Type B pancreatic cell (in vitro differentiated cells): Measurements from ENCODE around the gene XPR1. TPM values are rescaled to one million over a fixed set of nuclear protein-coding genes. Genes with fewer than 3 reads are reported as not detected.
"Not testable (repeated sequence)": the region's sequence is repeated elsewhere in the genome, so short reads cannot be mapped to it uniquely, and the experiment has no call there.

Experiments used
- DNase-seq: peaks from one replicate; pipeline ENCODE4 v3.0.0; 2021; ENCODE audit warnings: mixed read lengths; ENCODE audit not compliant: unreplicated experiment; ENCODE audit errors: extremely low spot score
- H3K27ac Mint-ChIP-seq: 2 replicates; pipeline ENCODE4 v1.8.0; 2021; ENCODE audit warnings: mild to moderate bottlenecking, mixed read lengths
- H3K27me3 Mint-ChIP-seq: 2 replicates; pipeline ENCODE4 v1.8.0; 2021; ENCODE audit warnings: mixed read lengths
- H3K36me3 Mint-ChIP-seq: 2 replicates; pipeline ENCODE4 v1.8.0; 2021; ENCODE audit warnings: mixed read lengths
- H3K4me1 Mint-ChIP-seq: one replicate; pipeline ENCODE4 v1.8.0; 2021; ENCODE audit warnings: mixed read lengths; ENCODE audit not compliant: unreplicated experiment
- H3K4me3 Mint-ChIP-seq: 2 replicates; pipeline ENCODE4 v1.8.0; 2021; ENCODE audit warnings: mild to moderate bottlenecking, mixed read lengths
- H3K9me3 Mint-ChIP-seq: 2 replicates; pipeline ENCODE4 v1.8.0; 2021; ENCODE audit warnings: mixed read lengths
- CTCF ChIP-seq: fragments of 200-600 bp; sonication (generic); conservative IDR thresholded peaks from 2 replicates; pipeline ENCODE4 v1.5.0; 2021; ENCODE audit warnings: antibody characterized with exemption, mild to moderate bottlenecking
- total RNA-seq: library from RNA; stranded (reverse); gene quantifications from 2 replicates; pipeline ENCODE4 v1.2.1, GENCODE V29; 2021; ENCODE audit warnings: low replicate concordance

XPR1 gene
- total RNA-seq, 1 donor from 2014 or later: 48.5 TPM

- H3K4me1 Mint-ChIP-seq: peaks cover 30% of the 10 kb centered on the region
- no peak for DNase-seq
- H3K27ac Mint-ChIP-seq: no peak overlapping the region
- H3K36me3 Mint-ChIP-seq: peaks cover 12% of the 10 kb centered on the region
- peaks cover 5% of the 10 kb centered on the region for H3K9me3 Mint-ChIP-seq
- no peak for TF ChIP-seq CTCF
- no peaks in the 10 kb centered on the region for H3K27me3 Mint-ChIP-seq
- H3K4me3 Mint-ChIP-seq: no peak overlapping the region
These were observed 12.8 kb downstream of the XPR1 start for GRCh38 chr1:180644526-180645192.

GRCh38 chr1:180645261-180645660, 13.4 kb downstream of the XPR1 start:
- not testable (repeated sequence) for H3K4me3 Mint-ChIP-seq, DNase-seq, H3K36me3 Mint-ChIP-seq, H3K9me3 Mint-ChIP-seq, H3K27me3 Mint-ChIP-seq, H3K27ac Mint-ChIP-seq
- H3K4me1 Mint-ChIP-seq: peaks cover 28% of the 10 kb centered on the region

GRCh38 chr1:180646093-180646492, 14.3 kb downstream of the XPR1 start:
- H3K4me1 Mint-ChIP-seq: peaks cover 24% of the 10 kb centered on the region
- H3K36me3 Mint-ChIP-seq: peaks cover 10% of the 10 kb centered on the region
- no peak for DNase-seq
- H3K27me3 Mint-ChIP-seq: no peaks in the 10 kb centered on the region
- H3K4me3 Mint-ChIP-seq: no peak overlapping the region
- H3K9me3 Mint-ChIP-seq: peaks cover 5% of the 10 kb centered on the region
- no peak for TF ChIP-seq CTCF
- H3K27ac Mint-ChIP-seq: no peak overlapping the region

- H3K27ac Mint-ChIP-seq: no peak overlapping the region
- no peak for TF ChIP-seq CTCF
- H3K9me3 Mint-ChIP-seq: peaks cover 5% of the 10 kb centered on the region
- no peak for DNase-seq
- peaks cover 24% of the 10 kb centered on the region for H3K4me1 Mint-ChIP-seq
- H3K36me3 Mint-ChIP-seq: peaks cover 10% of the 10 kb centered on the region
- H3K4me3 Mint-ChIP-seq: no peak overlapping the region
- no peaks in the 10 kb centered on the region for H3K27me3 Mint-ChIP-seq
These were observed 14.7 kb downstream of the XPR1 start for GRCh38 chr1:180646547-180646946.

GRCh38 chr1:180652792-180653191, 21.0 kb downstream of the XPR1 start:
- TF ChIP-seq CTCF: no peak
- H3K27ac Mint-ChIP-seq: no peak overlapping the region
- H3K27me3 Mint-ChIP-seq: no peaks in the 10 kb centered on the region
- no peak for DNase-seq
- peaks cover 12% of the 10 kb centered on the region for H3K36me3 Mint-ChIP-seq
- H3K9me3 Mint-ChIP-seq: peaks cover 12% of the 10 kb centered on the region
- H3K4me3 Mint-ChIP-seq: no peak overlapping the region
- no peaks in the 10 kb centered on the region for H3K4me1 Mint-ChIP-seq

- H3K9me3 Mint-ChIP-seq: peaks cover 24% of the 10 kb centered on the region
- no peaks in the 10 kb centered on the region for H3K4me1 Mint-ChIP-seq
- no peak for DNase-seq
- peaks cover 36% of the 10 kb centered on the region for H3K36me3 Mint-ChIP-seq
- no peak overlapping the region for H3K4me3 Mint-ChIP-seq
- no peaks in the 10 kb centered on the region for H3K27me3 Mint-ChIP-seq
- no peak for TF ChIP-seq CTCF
- no peak overlapping the region for H3K27ac Mint-ChIP-seq
These were observed 30.9 kb downstream of the XPR1 start for GRCh38 chr1:180662709-180663108.
